ENCODE data around the gene ST6GALNAC6. TPM values are rescaled to one million over a fixed set of nuclear protein-coding genes. Genes with fewer than 3 reads are reported as not detected.

The ST6GALNAC6 gene
- total RNA-seq, 2 experiments from 2014 or later = 93.1 to 97.5 TPM

DNA sequence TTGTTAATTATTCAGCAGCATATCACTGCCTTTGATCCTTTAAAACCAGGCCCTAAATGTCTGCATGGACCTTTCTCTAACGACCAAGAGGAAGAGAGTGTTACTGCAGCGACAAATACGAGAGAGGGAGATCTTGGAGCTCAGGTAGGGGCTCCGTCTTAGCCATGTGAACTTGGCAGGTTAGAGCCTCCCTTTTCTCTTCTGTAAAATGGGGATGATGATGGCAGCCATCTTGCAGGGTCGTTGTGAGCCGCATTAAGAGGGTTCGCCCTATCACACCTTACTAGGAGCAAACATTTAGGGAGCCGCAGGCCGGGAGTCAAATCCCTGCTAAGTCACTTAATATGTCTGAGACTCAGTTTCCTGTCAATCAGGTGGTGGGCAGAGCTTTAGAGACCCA is 46.6 kb downstream of the ST6GALNAC6 start:
- no peak overlapping the region for H3K27ac ChIP-seq (ENCODE audit: low read depth in 1 of 2, low read length in 2 of 2)
- Mint-ChIP-seq H3K4me1 (ENCODE audit: low read depth) (peaks cover 37% of the 10 kb centered on the region), H3K4me3 (peak overlapping the region; percentile 27), H3K27me3 (no peaks in the 10 kb centered on the region), H3K27ac (peak overlapping the region; percentile 59), H3K9me3 (peaks cover 8% of the 10 kb centered on the region), H3K36me3 (ENCODE audit: low read depth) (peaks cover 16% of the 10 kb centered on the region)
- no peaks in the 10 kb centered on the region for H3K36me3 ChIP-seq (ENCODE audit: insufficient read depth, low read length)
- ATAC-seq (ENCODE audit: poor library complexity) (no peak), DNase-seq (no peak)
- H3K4me3 ChIP-seq (ENCODE audit: low read length) = no peak overlapping the region
- peaks cover 15 to 30% of the 10 kb centered on the region in 2 experiments for H3K9me3 ChIP-seq (ENCODE audit: control insufficient read depth in 1 of 2, insufficient read depth in 1 of 2, low read length in 2 of 2)
- H3K27me3 ChIP-seq (ENCODE audit: control insufficient read depth in 1 of 2, insufficient read depth in 2 of 2, low read length in 2 of 2) = no peaks in the 10 kb centered on the region
- TF ChIP-seq CTCF (IDR thresholded peaks at IDR 0.05) = no peak
- H3K4me1 ChIP-seq (ENCODE audit: insufficient read depth, low read length) = peaks cover 48% of the 10 kb centered on the region
- intact Hi-C loops (cut with DNase I, micrococcal nuclease) = loop anchor here in 1 of 2 experiments (5.0 kb wide), 1 partner anchor 46 kb away; no protein-coding TSS in a partner anchor
- ChIA-PET POLR2A (interaction anchor here (1.2 to 2.7 kb wide), 3 partner anchors 9 to 67 kb away, joined by 3 to 8 read pairs (median 8); partner anchors contain the start of gene CDK9), CTCF (interaction anchor here (1.5 kb wide), 1 partner anchor 17 kb away, joined by 6 read pairs; no protein-coding TSS in a partner anchor)

- Mint-ChIP-seq H3K4me1 (ENCODE audit: low read depth) (peaks cover 29% of the 10 kb centered on the region), H3K9me3 (peaks cover 8% of the 10 kb centered on the region), H3K4me3 (no peak overlapping the region), H3K27me3 (no peaks in the 10 kb centered on the region), H3K36me3 (ENCODE audit: low read depth) (peaks cover 16% of the 10 kb centered on the region), H3K27ac (no peak overlapping the region)
- ChIA-PET CTCF (no interaction called here), POLR2A (no interaction called here)
- Histone ChIP-seq H3K27me3 (ENCODE audit: control insufficient read depth in 1 of 2, insufficient read depth in 2 of 2, low read length in 2 of 2) (no peaks in the 10 kb centered on the region), H3K4me1 (ENCODE audit: insufficient read depth, low read length) (peaks cover 30% of the 10 kb centered on the region), H3K9me3 (ENCODE audit: control insufficient read depth in 1 of 2, insufficient read depth in 1 of 2, low read length in 2 of 2) (peaks cover 15 to 32% of the 10 kb centered on the region in 2 experiments), H3K27ac (ENCODE audit: low read depth in 1 of 2, low read length in 2 of 2) (no peak overlapping the region), H3K4me3 (ENCODE audit: low read length) (no peak overlapping the region), H3K36me3 (ENCODE audit: insufficient read depth, low read length) (no peaks in the 10 kb centered on the region)
- TF ChIP-seq CTCF (IDR thresholded peaks at IDR 0.05) = no peak
- ATAC-seq (ENCODE audit: poor library complexity) (no peak), DNase-seq (no peak)
- intact Hi-C loops (cut with DNase I, micrococcal nuclease) = loop anchor here in 1 of 2 experiments (5.0 kb wide), 1 partner anchor 43 kb away; no protein-coding TSS in a partner anchor
These were observed 49.0 kb downstream of the ST6GALNAC6 start for GRCh38 chr9:127850286-127850830.

GRCh38 chr9:127848756-127849504 is 50.5 kb downstream of the ST6GALNAC6 start:
- H3K4me3 Mint-ChIP-seq = peak overlapping the region; percentile 42
- no peak for DNase-seq
- H3K4me1 Mint-ChIP-seq (ENCODE audit: low read depth) = peaks cover 22% of the 10 kb centered on the region
- H3K27ac ChIP-seq (ENCODE audit: low read depth in 1 of 2, low read length in 2 of 2) = no peak overlapping the region
- H3K36me3 ChIP-seq (ENCODE audit: insufficient read depth, low read length) = no peaks in the 10 kb centered on the region
- no peaks in the 10 kb centered on the region for H3K27me3 ChIP-seq (ENCODE audit: control insufficient read depth in 1 of 2, insufficient read depth in 2 of 2, low read length in 2 of 2)
- intact Hi-C loops (cut with DNase I, micrococcal nuclease) = no loop called here
- no peak overlapping the region for H3K4me3 ChIP-seq (ENCODE audit: low read length)
- H3K4me1 ChIP-seq (ENCODE audit: insufficient read depth, low read length) = peaks cover 17% of the 10 kb centered on the region
- TF ChIP-seq CTCF (IDR thresholded peaks at IDR 0.05) = no peak
- ChIA-PET POLR2A (no interaction called here), CTCF (no interaction called here)
- ATAC-seq (ENCODE audit: poor library complexity) = no peak
- no peaks in the 10 kb centered on the region for H3K27me3 Mint-ChIP-seq
- H3K27ac Mint-ChIP-seq = peak overlapping the region; percentile 20
- H3K36me3 Mint-ChIP-seq (ENCODE audit: low read depth) = peaks cover 16% of the 10 kb centered on the region
- peaks cover 8% of the 10 kb centered on the region for H3K9me3 Mint-ChIP-seq
- H3K9me3 ChIP-seq (ENCODE audit: control insufficient read depth in 1 of 2, insufficient read depth in 1 of 2, low read length in 2 of 2) = peaks cover 15 to 32% of the 10 kb centered on the region in 2 experiments

Data from CD4-positive, alpha-beta T cell (primary cell).